NCI-H510A (cell line): ENCODE measurements around the gene MCM3AP.
"Not testable (repeated sequence)": the region's sequence is repeated elsewhere in the genome, so short reads cannot be mapped to it uniquely, and the experiment has no call there.

ENCODE experiments used
- DNase-seq: peaks from one replicate; lab custom pipeline; 2025; lab: John Stamatoyannopoulos, UW

Gene MCM3AP

GRCh38 chr21:46205166-46205565 lies 80.2 kb downstream of the MCM3AP start:
- no peak for DNase-seq

GRCh38 chr21:46203203-46203600 lies 82.2 kb downstream of the MCM3AP start:
- no peak for DNase-seq

- DNase-seq = no peak
These were observed 82.7 kb downstream of the MCM3AP start for GRCh38 chr21:46202592-46203202.

- DNase-seq = not testable (repeated sequence)
These were observed 84.3 kb downstream of the MCM3AP start for GRCh38 chr21:46200877-46201803.

GRCh38 chr21:46199436-46200373 lies 85.7 kb downstream of the MCM3AP start:
- DNase-seq = no peak

GRCh38 chr21:46196733-46197132 lies 88.7 kb downstream of the MCM3AP start:
- no peak for DNase-seq

GRCh38 chr21:46195595-46196195 lies 89.7 kb downstream of the MCM3AP start:
- no peak for DNase-seq

- no peak for DNase-seq
These were observed 90.8 kb downstream of the MCM3AP start for GRCh38 chr21:46194374-46195334.

- no peak for DNase-seq
These were observed 91.5 kb downstream of the MCM3AP start for GRCh38 chr21:46193829-46194373.

GRCh38 chr21:46191686-46192575 lies 93.5 kb downstream of the MCM3AP start:
- DNase-seq = no peak

- DNase-seq = no peak
These were observed 94.1 kb downstream of the MCM3AP start for GRCh38 chr21:46191257-46191685.

- no peak for DNase-seq
These were observed 94.8 kb downstream of the MCM3AP start for GRCh38 chr21:46190491-46191131.

- DNase-seq = no peak
These were observed 95.4 kb downstream of the MCM3AP start for GRCh38 chr21:46189959-46190490.

GRCh38 chr21:46189213-46189958 lies 96.0 kb downstream of the MCM3AP start:
- DNase-seq = no peak

GRCh38 chr21:46188226-46189212 lies 96.9 kb downstream of the MCM3AP start:
- DNase-seq = peak; percentile 27

- DNase-seq = no peak
These were observed 97.6 kb downstream of the MCM3AP start for GRCh38 chr21:46187814-46188213.
